Activated CD4-positive, alpha-beta memory T cell treated with anti-CD3 and anti-CD28 coated beads for 36 hours (primary cell): ENCODE measurements around the gene OSBPL1A. TPM values are rescaled to one million over a fixed set of nuclear protein-coding genes. Genes with fewer than 3 reads are reported as not detected.

ENCODE experiments used
- CTCF ChIA-PET: fragments of 350-600 bp; sonication (Branson Sonifier 250); formaldehyde crosslinking; loops from one replicate; lab custom pipeline; 2021; ENCODE audit warnings: antibody characterized with exemption, inconsistent platforms; lab: Charles Lee
- POLR2A ChIA-PET: fragments of 350-600 bp; sonication (Branson Sonifier 250); formaldehyde crosslinking; loops from one replicate; lab custom pipeline; 2021; ENCODE audit warnings: antibody characterized with exemption; lab: Charles Lee
- DNase-seq: peaks from one replicate; pipeline ENCODE4 v3.0.0-alpha.2; 2020
- H3K27ac Mint-ChIP-seq: one replicate; pipeline ENCODE4 v1.8.0; 2021; ENCODE audit warnings: mixed read lengths
- H3K27me3 Mint-ChIP-seq: one replicate; pipeline ENCODE4 v1.8.0; 2021; ENCODE audit warnings: mixed read lengths
- H3K36me3 Mint-ChIP-seq: one replicate; pipeline ENCODE4 v1.8.0; 2021; ENCODE audit warnings: mixed read lengths
- H3K4me1 Mint-ChIP-seq: one replicate; pipeline ENCODE4 v1.8.0; 2021; ENCODE audit warnings: low read depth, mixed read lengths
- H3K4me3 Mint-ChIP-seq: one replicate; pipeline ENCODE4 v1.8.0; 2021; ENCODE audit warnings: mild to moderate bottlenecking, mixed read lengths
- H3K9me3 Mint-ChIP-seq: one replicate; pipeline ENCODE4 v1.8.0; 2021; ENCODE audit warnings: mixed read lengths
- intact Hi-C: fragments of 100-400 bp; cut with micrococcal nuclease; formaldehyde crosslinking; loops from one replicate; pipeline ENCODE4 v1.15.1; 2023
- total RNA-seq, 2 experiments: library from RNA; stranded (reverse); gene quantifications; one replicate each; pipeline ENCODE4 v1.2.3, GENCODE V29; 2021

OSBPL1A gene
- total RNA-seq, 2 experiments from 2014 or later: 1.4 to 2.4 TPM

GRCh38 chr18:24238387-24238786 is 159.2 kb downstream of the OSBPL1A start:
- intact Hi-C loops: no loop called here
- Mint-ChIP-seq H3K27me3 (peaks cover 7% of the 10 kb centered on the region), H3K27ac (no peak overlapping the region), H3K36me3 (no peaks in the 10 kb centered on the region), H3K4me3 (no peak overlapping the region), H3K9me3 (peaks cover 2% of the 10 kb centered on the region), H3K4me1 (peaks cover 4% of the 10 kb centered on the region)
- CTCF ChIA-PET: no interaction called here
- POLR2A ChIA-PET: no interaction called here
- DNase-seq: no peak

DNA sequence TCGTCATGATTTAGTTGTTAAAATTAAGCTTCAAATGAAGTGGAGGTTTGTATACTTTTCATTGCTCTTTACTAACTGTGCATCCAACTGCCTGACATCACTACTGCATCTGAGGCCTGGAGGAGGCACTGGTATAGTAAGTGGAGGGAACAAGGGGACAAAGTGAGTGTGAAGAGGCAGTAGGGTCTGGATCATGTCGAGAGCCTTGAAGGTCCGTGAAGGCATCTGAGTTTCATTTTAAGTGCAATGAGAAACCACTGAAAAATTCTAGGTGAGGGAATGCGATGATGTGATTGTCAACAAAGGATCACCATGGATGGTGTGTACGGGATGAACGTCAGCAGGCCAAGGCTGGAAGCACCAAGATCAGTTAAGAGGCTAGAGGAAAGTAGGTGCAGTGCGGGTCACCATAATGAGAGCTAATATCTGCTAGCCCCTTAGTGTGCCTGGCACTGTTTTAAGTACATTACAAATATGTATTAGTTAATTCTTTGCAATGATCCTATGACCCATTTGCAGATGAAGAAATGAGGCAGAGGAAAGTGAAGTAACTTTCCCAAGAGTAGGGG is 162.7 kb downstream of the OSBPL1A start:
- no peak overlapping the region for H3K27ac Mint-ChIP-seq
- POLR2A ChIA-PET: no interaction called here
- intact Hi-C loops: no loop called here
- H3K9me3 Mint-ChIP-seq: no peaks in the 10 kb centered on the region
- DNase-seq: no peak
- CTCF ChIA-PET: interaction anchor here (1.5 kb wide), 1 partner anchor 254 kb away, joined by 3 read pairs; no protein-coding TSS in a partner anchor
- no peaks in the 10 kb centered on the region for H3K36me3 Mint-ChIP-seq
- H3K4me1 Mint-ChIP-seq: no peaks in the 10 kb centered on the region
- H3K4me3 Mint-ChIP-seq: no peak overlapping the region
- H3K27me3 Mint-ChIP-seq: peaks cover 3% of the 10 kb centered on the region

DNA sequence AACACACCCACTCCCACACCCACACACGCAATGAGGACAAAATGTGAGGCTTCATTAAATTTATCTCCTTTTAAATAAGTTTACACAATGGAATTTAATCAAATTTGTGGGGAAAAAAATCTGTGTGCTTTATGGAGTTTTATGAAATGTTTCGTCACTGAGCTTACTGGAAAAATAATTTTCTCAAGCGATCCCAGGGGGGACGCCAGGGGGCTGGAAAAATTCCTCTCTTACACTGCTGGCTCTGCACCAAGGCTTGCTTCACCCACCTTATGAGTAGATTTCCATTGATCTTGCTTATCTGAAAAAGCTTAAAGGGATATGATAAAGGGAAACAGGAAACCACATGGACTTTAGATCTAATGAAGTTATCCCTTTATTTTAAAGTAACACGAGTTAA is 163.3 kb downstream of the OSBPL1A start:
- CTCF ChIA-PET: interaction anchor here (1.5 kb wide), 1 partner anchor 255 kb away, joined by 3 read pairs; no protein-coding TSS in a partner anchor
- Mint-ChIP-seq H3K36me3 (no peaks in the 10 kb centered on the region), H3K4me1 (no peaks in the 10 kb centered on the region), H3K27me3 (peaks cover 3% of the 10 kb centered on the region), H3K4me3 (no peak overlapping the region), H3K9me3 (no peaks in the 10 kb centered on the region), H3K27ac (no peak overlapping the region)
- DNase-seq: no peak
- intact Hi-C loops: no loop called here
- POLR2A ChIA-PET: no interaction called here

GRCh38 chr18:24232800-24233199 is 164.8 kb downstream of the OSBPL1A start:
- peaks cover 3% of the 10 kb centered on the region for H3K27me3 Mint-ChIP-seq
- no peaks in the 10 kb centered on the region for H3K9me3 Mint-ChIP-seq
- intact Hi-C loops: no loop called here
- no peak for DNase-seq
- H3K36me3 Mint-ChIP-seq: no peaks in the 10 kb centered on the region
- POLR2A ChIA-PET: no interaction called here
- no peaks in the 10 kb centered on the region for H3K4me1 Mint-ChIP-seq
- CTCF ChIA-PET: interaction anchor here (1.2 kb wide), 1 partner anchor 256 kb away, joined by 3 read pairs; no protein-coding TSS in a partner anchor
- H3K27ac Mint-ChIP-seq: no peak overlapping the region
- H3K4me3 Mint-ChIP-seq: no peak overlapping the region

GRCh38 chr18:24231773-24232735 is 165.6 kb downstream of the OSBPL1A start:
- CTCF ChIA-PET: interaction anchor here (0.7 to 1.2 kb wide), 2 partner anchors 257 to 314 kb away, joined by 3 read pairs; no protein-coding TSS in a partner anchor
- no peaks in the 10 kb centered on the region for H3K4me1 Mint-ChIP-seq
- no peak overlapping the region for H3K4me3 Mint-ChIP-seq
- intact Hi-C loops: no loop called here
- H3K27ac Mint-ChIP-seq: no peak overlapping the region
- DNase-seq: no peak
- H3K36me3 Mint-ChIP-seq: no peaks in the 10 kb centered on the region
- POLR2A ChIA-PET: no interaction called here
- H3K27me3 Mint-ChIP-seq: peaks cover 5% of the 10 kb centered on the region
- H3K9me3 Mint-ChIP-seq: no peaks in the 10 kb centered on the region

GRCh38 chr18:24230766-24231165 is 166.9 kb downstream of the OSBPL1A start:
- H3K27me3 Mint-ChIP-seq: peaks cover 7% of the 10 kb centered on the region
- H3K36me3 Mint-ChIP-seq: no peaks in the 10 kb centered on the region
- H3K27ac Mint-ChIP-seq: no peak overlapping the region
- DNase-seq: no peak
- H3K4me1 Mint-ChIP-seq: no peaks in the 10 kb centered on the region
- no peaks in the 10 kb centered on the region for H3K9me3 Mint-ChIP-seq
- ChIA-PET CTCF (no interaction called here), POLR2A (no interaction called here)
- intact Hi-C loops: no loop called here
- H3K4me3 Mint-ChIP-seq: no peak overlapping the region

- ChIA-PET CTCF (interaction anchor here (0.9 kb wide), 1 partner anchor 52 kb away, joined by 3 read pairs; no protein-coding TSS in a partner anchor), POLR2A (no interaction called here)
- intact Hi-C loops: no loop called here
Observed at GRCh38 chr18:24228667-24229041, 169.0 kb downstream of the OSBPL1A start.

DNA sequence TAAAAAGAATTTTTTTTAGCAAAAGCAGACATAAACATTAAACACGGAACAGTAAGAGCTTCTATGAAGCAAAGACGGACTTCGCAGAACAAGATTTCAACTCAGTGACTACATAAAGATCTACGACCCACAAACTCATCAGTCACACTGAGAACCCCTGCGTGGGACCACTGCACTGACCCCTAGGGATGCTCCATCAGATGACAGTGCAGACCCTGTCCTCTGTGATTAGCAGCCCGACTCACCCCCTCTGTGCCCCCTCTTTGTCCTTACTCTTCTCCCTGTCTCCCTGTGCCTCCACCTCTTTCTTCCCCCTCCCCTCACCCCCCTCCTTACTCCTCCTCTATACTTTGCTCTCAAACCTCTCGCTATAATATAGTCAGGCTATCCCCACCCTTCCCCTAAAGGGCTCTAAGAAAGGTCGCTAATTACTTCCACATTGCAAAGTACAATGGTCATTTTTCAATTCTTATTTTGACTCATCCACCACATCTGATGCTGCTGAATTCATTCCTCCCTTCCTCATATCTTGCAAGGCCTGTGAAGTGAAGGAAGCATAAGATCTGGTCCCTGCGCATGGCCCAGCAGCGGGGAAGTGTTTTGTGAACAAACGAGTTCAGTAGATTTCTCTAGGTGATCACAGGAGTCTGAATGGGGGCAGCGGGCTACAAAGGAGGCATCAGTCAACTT is 169.5 kb downstream of the OSBPL1A start:
- DNase-seq: no peak
- Mint-ChIP-seq H3K27ac (no peak overlapping the region), H3K36me3 (no peaks in the 10 kb centered on the region), H3K4me1 (no peaks in the 10 kb centered on the region), H3K27me3 (peaks cover 8% of the 10 kb centered on the region), H3K9me3 (no peaks in the 10 kb centered on the region), H3K4me3 (no peak overlapping the region)
- intact Hi-C loops: no loop called here
- CTCF ChIA-PET: no interaction called here
- POLR2A ChIA-PET: no interaction called here

More at GRCh38 chr18:24228667-24229041, 169.0 kb downstream of the OSBPL1A start:
- Mint-ChIP-seq H3K36me3 (no peaks in the 10 kb centered on the region), H3K4me3 (no peak overlapping the region), H3K27me3 (peaks cover 8% of the 10 kb centered on the region), H3K4me1 (no peaks in the 10 kb centered on the region), H3K9me3 (no peaks in the 10 kb centered on the region), H3K27ac (no peak overlapping the region)
- DNase-seq: no peak

DNA sequence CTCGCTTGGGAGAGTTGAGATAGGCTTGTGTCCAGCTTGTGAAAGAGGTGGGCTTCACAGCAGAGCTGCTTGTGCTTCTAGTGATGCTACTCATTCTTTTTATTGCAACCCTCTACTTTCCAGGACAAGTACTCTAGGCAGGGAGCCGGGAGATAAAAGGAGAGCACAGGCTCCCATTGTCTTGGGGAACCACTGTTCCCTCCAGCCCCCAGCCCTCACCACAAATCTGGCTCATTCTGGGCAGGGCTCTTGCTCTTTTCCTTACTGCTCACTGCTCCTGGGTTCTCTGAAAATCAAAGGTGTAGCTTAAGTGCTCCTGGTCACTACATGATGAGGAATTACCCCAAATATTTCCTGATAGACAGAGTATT is 177.3 kb downstream of the OSBPL1A start:
- H3K36me3 Mint-ChIP-seq: no peaks in the 10 kb centered on the region
- H3K9me3 Mint-ChIP-seq: no peaks in the 10 kb centered on the region
- no peaks in the 10 kb centered on the region for H3K4me1 Mint-ChIP-seq
- H3K27me3 Mint-ChIP-seq: peaks cover 3% of the 10 kb centered on the region
- H3K4me3 Mint-ChIP-seq: no peak overlapping the region
- no peak overlapping the region for H3K27ac Mint-ChIP-seq
- ChIA-PET CTCF (no interaction called here), POLR2A (interaction anchor here (0.6 kb wide), 1 partner anchor 9 kb away, joined by 3 read pairs; no protein-coding TSS in a partner anchor)
- no peak for DNase-seq
- intact Hi-C loops: no loop called here

- intact Hi-C loops: no loop called here
- no peaks in the 10 kb centered on the region for H3K9me3 Mint-ChIP-seq
- no peak for DNase-seq
- H3K4me1 Mint-ChIP-seq: no peaks in the 10 kb centered on the region
- H3K36me3 Mint-ChIP-seq: no peaks in the 10 kb centered on the region
- H3K27ac Mint-ChIP-seq: no peak overlapping the region
- H3K27me3 Mint-ChIP-seq: no peaks in the 10 kb centered on the region
- H3K4me3 Mint-ChIP-seq: no peak overlapping the region
- ChIA-PET CTCF (no interaction called here), POLR2A (interaction anchor here (0.6 kb wide), 1 partner anchor 8 kb away, joined by 3 read pairs; no protein-coding TSS in a partner anchor)
Observed at GRCh38 chr18:24219561-24220317, 177.9 kb downstream of the OSBPL1A start.

DNA sequence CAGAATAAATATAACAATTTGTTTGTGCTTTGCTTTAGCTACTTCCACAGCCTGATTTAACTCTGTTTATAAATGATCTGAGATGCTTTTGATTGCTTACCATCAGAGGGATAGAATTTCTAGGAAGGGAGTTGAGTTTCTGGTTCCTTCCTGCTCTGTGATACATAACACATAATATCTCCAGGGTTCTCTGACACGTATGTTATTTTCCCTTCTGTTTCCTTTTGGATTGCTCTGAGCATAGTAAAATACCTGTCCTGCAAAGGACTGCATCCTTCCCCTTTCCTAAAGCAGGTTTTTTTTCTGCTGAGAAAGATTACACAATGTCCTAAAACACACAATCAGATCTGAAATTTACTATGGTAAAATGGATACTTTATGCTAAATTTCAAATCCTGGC is 182.7 kb downstream of the OSBPL1A start:
- Mint-ChIP-seq H3K4me3 (no peak overlapping the region), H3K27me3 (no peaks in the 10 kb centered on the region), H3K36me3 (no peaks in the 10 kb centered on the region), H3K4me1 (no peaks in the 10 kb centered on the region), H3K27ac (no peak overlapping the region), H3K9me3 (no peaks in the 10 kb centered on the region)
- intact Hi-C loops: no loop called here
- CTCF ChIA-PET: no interaction called here
- POLR2A ChIA-PET: no interaction called here
- DNase-seq: no peak
